GM12892 (cell line): ENCODE data around the gene SLC25A28.

Experiments used
- DNase-seq: peaks from one replicate; pipeline ENCODE4 v3.0.0; 2011; ENCODE audit not compliant: insufficient read length
- FAIRE-seq: peaks from 2 replicates; lab custom pipeline; 2011; peaks lifted over from hg19 to GRCh38; lab: Jason Lieb, UNC
- POLR2A ChIP-seq: IDR thresholded peaks from 2 replicates; pipeline ENCODE4 v1.6.1; 2011; ENCODE audit warnings: low read depth, low read length, control low read depth
- POLR2AphosphoS5 ChIP-seq: IDR thresholded peaks from 2 replicates; pipeline ENCODE4 v1.6.1; 2011; ENCODE audit warnings: low read depth, low read length, control low read depth
- TAF1 ChIP-seq: IDR thresholded peaks from 2 replicates; pipeline ENCODE4 v1.6.1; 2011; ENCODE audit warnings: low read depth, mild to moderate bottlenecking, control low read depth, low read length, borderline replicate concordance

The SLC25A28 gene

GRCh38 chr10:99569253-99569939 is 50.8 kb downstream of the SLC25A28 start:
- FAIRE-seq (no peak), DNase-seq (no peak)
- TF ChIP-seq POLR2A (no peak), POLR2AphosphoS5 (no peak), TAF1 (no peak)

GRCh38 chr10:99565166-99565565 is 55.1 kb downstream of the SLC25A28 start:
- TF ChIP-seq POLR2AphosphoS5 (no peak), TAF1 (no peak), POLR2A (no peak)
- no peak for DNase-seq
- no peak for FAIRE-seq

GRCh38 chr10:99564361-99564760 is 55.9 kb downstream of the SLC25A28 start:
- TF ChIP-seq TAF1 (no peak), POLR2A (no peak), POLR2AphosphoS5 (no peak)
- no peak for DNase-seq
- no peak for FAIRE-seq

DNA sequence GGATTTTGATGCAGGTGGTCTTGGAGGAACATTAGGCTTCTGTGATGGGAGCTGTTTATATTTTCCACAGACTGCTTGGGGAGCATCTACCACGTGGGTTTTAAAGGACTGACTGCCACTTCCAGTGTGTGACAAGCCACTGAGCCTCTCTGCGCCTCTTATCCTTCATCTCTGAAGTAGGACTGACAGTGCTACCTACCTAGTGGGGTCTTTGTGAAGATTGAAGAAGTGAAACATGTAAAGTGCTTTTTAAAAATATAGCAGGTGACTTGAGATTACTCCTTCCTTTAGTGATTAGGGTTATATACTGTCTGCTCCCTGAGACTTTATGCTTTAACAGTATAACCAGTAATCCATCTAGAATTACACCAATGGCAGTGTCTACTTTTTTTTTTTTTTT is 57.6 kb downstream of the SLC25A28 start:
- no peak for FAIRE-seq
- TF ChIP-seq TAF1, result no peak
- TF ChIP-seq POLR2AphosphoS5, result no peak
- TF ChIP-seq POLR2A, result no peak
- DNase-seq, result no peak
